Smooth muscle cell (in vitro differentiated cells): ENCODE measurements around the gene BCAS3. TPM values are rescaled to one million over a fixed set of nuclear protein-coding genes. Genes with fewer than 3 reads are reported as not detected.

Experiments used
- DNase-seq: peaks from one replicate; lab custom pipeline; 2025; ENCODE audit not compliant: unreplicated experiment; lab: John Stamatoyannopoulos, UW
- H2AFZ ChIP-seq: fragments of 200-600 bp; sonication (generic); 2 replicates; pipeline ENCODE4 v1.6.0; 2016; ENCODE audit warnings: antibody characterized with exemption, low read depth, mild to moderate bottlenecking
- H3F3A ChIP-seq: fragments of 200-600 bp; sonication (generic); 2 replicates; pipeline ENCODE4 v1.6.0; 2017; ENCODE audit warnings: antibody characterized with exemption, low read depth
- H3K27ac ChIP-seq: fragments of 200-600 bp; sonication (generic); 2 replicates; pipeline ENCODE4 v1.5.1; 2016; ENCODE audit warnings: low read depth, mild to moderate bottlenecking
- H3K27me3 ChIP-seq: fragments of 200-600 bp; sonication (generic); 2 replicates; pipeline ENCODE4 v1.6.1; 2016; ENCODE audit warnings: low read depth, mild to moderate bottlenecking
- H3K36me3 ChIP-seq: fragments of 200-600 bp; sonication (generic); 2 replicates; pipeline ENCODE4 v1.5.1; 2016; ENCODE audit warnings: low read depth
- H3K4me1 ChIP-seq: fragments of 200-600 bp; sonication (generic); 2 replicates; pipeline ENCODE4 v1.5.1; 2016; ENCODE audit warnings: low read depth
- H3K4me2 ChIP-seq: fragments of 200-600 bp; sonication (generic); 2 replicates; pipeline ENCODE4 v1.6.0; 2016; ENCODE audit warnings: mild to moderate bottlenecking
- H3K4me3 ChIP-seq: fragments of 200-600 bp; sonication (generic); 2 replicates; pipeline ENCODE4 v1.5.1; 2016; ENCODE audit warnings: mild to moderate bottlenecking
- H3K79me2 ChIP-seq: fragments of 200-600 bp; sonication (generic); 2 replicates; pipeline ENCODE4 v1.6.0; 2016; ENCODE audit warnings: low read depth, mild to moderate bottlenecking
- H3K9ac ChIP-seq: fragments of 200-600 bp; sonication (generic); 2 replicates; pipeline ENCODE4 v1.6.0; 2016; ENCODE audit warnings: low read depth
- H3K9me3 ChIP-seq: fragments of 200-600 bp; sonication (generic); replicated peaks from 2 replicates; pipeline ENCODE4 v1.5.1; 2016; ENCODE audit warnings: low read depth
- H4K20me1 ChIP-seq: fragments of 200-600 bp; sonication (generic); 2 replicates; pipeline ENCODE4 v1.6.0; 2016; ENCODE audit warnings: low read depth
- CTCF ChIP-seq: fragments of 200-600 bp; sonication (generic); IDR thresholded peaks from 2 replicates; pipeline ENCODE4 v1.5.1; 2017; ENCODE audit warnings: borderline replicate concordance, mild to moderate bottlenecking, antibody characterized with exemption; ENCODE audit not compliant: insufficient read depth, poor library complexity, severe bottlenecking
- WGBS: methylation state at CpG from one replicate; pipeline ENCODE4 v1.1.7; 2016; ENCODE audit warnings: low lambda C conversion rate; 5-methylcytosine and 5-hydroxymethylcytosine counted together
- polyA plus RNA-seq: library from polyadenylated mRNA; unstranded; fragments of >200 nt; fragmentation: Nextera tagmentation; extraction: Ambion mirVana; gene quantifications from 2 replicates; pipeline ENCODE4 v1.2.1, GENCODE V29; 2016
- total RNA-seq: library from RNA; depleted of rRNA; stranded (reverse); fragments of >200 nt; gene quantifications from 2 replicates; pipeline ENCODE4 v1.2.3, GENCODE V29; 2014

BCAS3 gene
- total and polyA plus RNA-seq, 2 experiments from 2014 or later: 17.2 to 54.5 TPM

GRCh38 chr17:61126473-61127249 is 449.0 kb downstream of the BCAS3 start:
- Histone ChIP-seq H3K9me3 (no peaks in the 10 kb centered on the region), H2AFZ (no peak overlapping the region), H3K36me3 (no peaks in the 10 kb centered on the region), H3F3A (peaks cover 4% of the 10 kb centered on the region), H3K4me3 (no peak overlapping the region), H3K27ac (no peak overlapping the region), H4K20me1 (no peaks in the 10 kb centered on the region), H3K9ac (no peak overlapping the region), H3K4me2 (no peak overlapping the region), H3K27me3 (no peaks in the 10 kb centered on the region), H3K79me2 (no peaks in the 10 kb centered on the region), H3K4me1 (peaks cover 3% of the 10 kb centered on the region)
- DNase-seq: no peak
- 95% methylated on average over 11 of the region's 11 CpGs for WGBS
- TF ChIP-seq CTCF: no peak

GRCh38 chr17:61127960-61128359 is 450.3 kb downstream of the BCAS3 start:
- WGBS: 70% methylated on average over 2 of the region's 2 CpGs
- H3K27ac ChIP-seq: no peak overlapping the region
- no peak overlapping the region for H2AFZ ChIP-seq
- H3K36me3 ChIP-seq: no peaks in the 10 kb centered on the region
- no peak overlapping the region for H3K9ac ChIP-seq
- no peaks in the 10 kb centered on the region for H3K4me1 ChIP-seq
- H4K20me1 ChIP-seq: no peaks in the 10 kb centered on the region
- DNase-seq: no peak
- no peaks in the 10 kb centered on the region for H3K79me2 ChIP-seq
- peaks cover 4% of the 10 kb centered on the region for H3F3A ChIP-seq
- H3K9me3 ChIP-seq: no peaks in the 10 kb centered on the region
- H3K27me3 ChIP-seq: no peaks in the 10 kb centered on the region
- H3K4me2 ChIP-seq: no peak overlapping the region
- H3K4me3 ChIP-seq: no peak overlapping the region
- no peak for TF ChIP-seq CTCF

GRCh38 chr17:61128661-61129115 is 451.0 kb downstream of the BCAS3 start:
- Histone ChIP-seq H3K36me3 (no peaks in the 10 kb centered on the region), H3K4me3 (no peak overlapping the region), H3K79me2 (no peaks in the 10 kb centered on the region), H3F3A (peaks cover 4% of the 10 kb centered on the region), H3K4me2 (no peak overlapping the region), H3K27ac (peak overlapping the region; percentile 29), H3K27me3 (no peaks in the 10 kb centered on the region), H3K4me1 (no peaks in the 10 kb centered on the region), H3K9me3 (no peaks in the 10 kb centered on the region), H2AFZ (no peak overlapping the region), H3K9ac (no peak overlapping the region), H4K20me1 (no peaks in the 10 kb centered on the region)
- no peak for DNase-seq
- WGBS: 69% methylated on average over 8 of the region's 8 CpGs
- TF ChIP-seq CTCF: no peak
